Activated T-helper 17 cell treated with anti-CD3 and anti-CD28 coated beads, Interleukin-2, amount 50 U/mL, for 72 hours (primary cell): ENCODE data around the gene LARGE1. TPM values are rescaled to one million over a fixed set of nuclear protein-coding genes. Genes with fewer than 3 reads are reported as not detected.

Experiments used
- ATAC-seq: fragments of 150-1000 bp; cut with Tn5 transposase; replicated peaks from 2 replicates; pipeline ENCODE4 v1.10.0; 2021; ENCODE audit warnings: mild to moderate bottlenecking, moderate library complexity
- H3K27ac Mint-ChIP-seq: one replicate; pipeline ENCODE4 v1.8.0; 2022; ENCODE audit warnings: mixed read lengths
- H3K27me3 Mint-ChIP-seq: one replicate; pipeline ENCODE4 v1.8.0; 2022; ENCODE audit warnings: mixed read lengths
- H3K36me3 Mint-ChIP-seq: one replicate; pipeline ENCODE4 v1.8.0; 2022; ENCODE audit warnings: low read depth, mild to moderate bottlenecking, mixed read lengths
- H3K4me1 Mint-ChIP-seq: one replicate; pipeline ENCODE4 v1.8.0; 2022; ENCODE audit warnings: mixed read lengths
- H3K4me3 Mint-ChIP-seq: one replicate; pipeline ENCODE4 v1.8.0; 2022; ENCODE audit warnings: mild to moderate bottlenecking, mixed read lengths
- H3K9me3 Mint-ChIP-seq: one replicate; pipeline ENCODE4 v1.8.0; 2022; ENCODE audit warnings: mixed read lengths
- total RNA-seq, 2 donors: library from RNA; stranded (reverse); gene quantifications; one replicate each; pipeline ENCODE4 v1.2.3, GENCODE V29; 2022

LARGE1 gene
- total RNA-seq, 2 donors from 2014 or later: 0.45 to 0.73 TPM

- Mint-ChIP-seq H3K27ac (no peak overlapping the region), H3K4me1 (no peaks in the 10 kb centered on the region)
- no peak for ATAC-seq
Measured at GRCh38 chr22:33315954-33316353, 604.3 kb downstream of the LARGE1 start.

DNA sequence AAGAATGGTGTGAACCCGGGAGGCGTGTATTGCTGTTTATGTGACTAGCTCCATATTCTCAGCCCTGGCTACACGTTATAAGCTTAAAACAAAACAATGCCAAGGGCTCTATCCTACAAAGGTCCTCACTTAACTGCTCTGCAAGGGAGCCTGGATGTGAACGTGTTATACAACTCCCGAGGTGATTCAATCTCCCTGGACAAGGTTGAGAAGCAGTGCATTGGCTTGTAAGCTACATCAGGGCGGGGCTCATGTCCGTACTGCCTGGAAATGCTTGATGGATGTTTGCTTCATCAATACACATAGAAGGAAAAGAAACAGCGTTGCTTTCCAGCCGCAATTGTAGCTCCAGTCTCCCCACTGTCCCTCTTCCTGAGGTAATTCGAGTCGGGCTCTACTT, 605.2 kb downstream of the LARGE1 start:
- H3K27ac Mint-ChIP-seq: no peak overlapping the region
- no peaks in the 10 kb centered on the region for H3K27me3 Mint-ChIP-seq
- no peak overlapping the region for H3K4me3 Mint-ChIP-seq
- H3K4me1 Mint-ChIP-seq: no peaks in the 10 kb centered on the region
- no peaks in the 10 kb centered on the region for H3K9me3 Mint-ChIP-seq
- ATAC-seq: no peak
- no peaks in the 10 kb centered on the region for H3K36me3 Mint-ChIP-seq

More at GRCh38 chr22:33315954-33316353, 604.3 kb downstream of the LARGE1 start:
- no peak overlapping the region for H3K4me3 Mint-ChIP-seq
- H3K27me3 Mint-ChIP-seq: no peaks in the 10 kb centered on the region
- no peaks in the 10 kb centered on the region for H3K36me3 Mint-ChIP-seq
- H3K9me3 Mint-ChIP-seq: no peaks in the 10 kb centered on the region

- no peaks in the 10 kb centered on the region for H3K27me3 Mint-ChIP-seq
- no peak for ATAC-seq
- no peaks in the 10 kb centered on the region for H3K9me3 Mint-ChIP-seq
- no peak overlapping the region for H3K4me3 Mint-ChIP-seq
- H3K36me3 Mint-ChIP-seq: no peaks in the 10 kb centered on the region
- H3K4me1 Mint-ChIP-seq: no peaks in the 10 kb centered on the region
- H3K27ac Mint-ChIP-seq: no peak overlapping the region
Measured at GRCh38 chr22:33314316-33314715, 606.0 kb downstream of the LARGE1 start.

GRCh38 chr22:33303099-33303498, 617.2 kb downstream of the LARGE1 start:
- H3K4me3 Mint-ChIP-seq: no peak overlapping the region
- ATAC-seq: no peak

GRCh38 chr22:33302549-33302948, 617.7 kb downstream of the LARGE1 start:
- H3K27me3 Mint-ChIP-seq: no peaks in the 10 kb centered on the region
- H3K9me3 Mint-ChIP-seq: no peaks in the 10 kb centered on the region
- H3K27ac Mint-ChIP-seq: no peak overlapping the region
- H3K4me3 Mint-ChIP-seq: no peak overlapping the region
- H3K4me1 Mint-ChIP-seq: no peaks in the 10 kb centered on the region
- no peak for ATAC-seq
- H3K36me3 Mint-ChIP-seq: no peaks in the 10 kb centered on the region

More at GRCh38 chr22:33303099-33303498, 617.2 kb downstream of the LARGE1 start:
- Mint-ChIP-seq H3K36me3 (no peaks in the 10 kb centered on the region), H3K4me1 (no peaks in the 10 kb centered on the region), H3K9me3 (no peaks in the 10 kb centered on the region), H3K27me3 (no peaks in the 10 kb centered on the region), H3K27ac (no peak overlapping the region)

- Mint-ChIP-seq H3K4me3 (no peak overlapping the region), H3K27ac (no peak overlapping the region), H3K27me3 (no peaks in the 10 kb centered on the region), H3K9me3 (no peaks in the 10 kb centered on the region), H3K36me3 (no peaks in the 10 kb centered on the region), H3K4me1 (no peaks in the 10 kb centered on the region)
- peak; percentile 52 for ATAC-seq
Measured at GRCh38 chr22:33302049-33302545, 618.2 kb downstream of the LARGE1 start.

DNA sequence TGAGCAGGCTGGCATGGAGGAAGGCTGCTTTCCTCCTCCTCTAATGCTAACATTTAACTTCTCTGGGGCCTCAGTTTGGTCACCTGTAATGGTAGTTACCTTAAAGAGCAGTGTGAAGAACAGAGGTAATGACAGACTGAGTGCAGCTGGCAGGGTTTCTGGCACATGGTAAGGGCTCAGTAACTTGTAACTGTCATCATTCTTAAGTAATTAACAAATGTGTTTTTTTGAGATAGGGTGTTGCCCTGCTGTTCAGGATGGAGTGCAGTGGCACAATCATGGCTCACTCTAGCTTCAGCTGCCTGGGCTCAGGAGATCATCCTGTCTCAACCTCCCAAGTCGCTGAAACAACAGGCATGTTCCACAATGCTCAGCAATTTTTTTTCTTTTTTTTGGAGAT, 620.1 kb downstream of the LARGE1 start:
- H3K36me3 Mint-ChIP-seq: no peaks in the 10 kb centered on the region
- no peak for ATAC-seq
- no peak overlapping the region for H3K27ac Mint-ChIP-seq
- H3K27me3 Mint-ChIP-seq: no peaks in the 10 kb centered on the region
- no peaks in the 10 kb centered on the region for H3K4me1 Mint-ChIP-seq
- no peaks in the 10 kb centered on the region for H3K9me3 Mint-ChIP-seq
- H3K4me3 Mint-ChIP-seq: no peak overlapping the region

- Mint-ChIP-seq H3K27ac (no peak overlapping the region), H3K4me3 (no peak overlapping the region), H3K9me3 (no peaks in the 10 kb centered on the region), H3K27me3 (no peaks in the 10 kb centered on the region), H3K36me3 (no peaks in the 10 kb centered on the region), H3K4me1 (no peaks in the 10 kb centered on the region)
- no peak for ATAC-seq
Measured at GRCh38 chr22:33299245-33299956, 620.9 kb downstream of the LARGE1 start.

DNA sequence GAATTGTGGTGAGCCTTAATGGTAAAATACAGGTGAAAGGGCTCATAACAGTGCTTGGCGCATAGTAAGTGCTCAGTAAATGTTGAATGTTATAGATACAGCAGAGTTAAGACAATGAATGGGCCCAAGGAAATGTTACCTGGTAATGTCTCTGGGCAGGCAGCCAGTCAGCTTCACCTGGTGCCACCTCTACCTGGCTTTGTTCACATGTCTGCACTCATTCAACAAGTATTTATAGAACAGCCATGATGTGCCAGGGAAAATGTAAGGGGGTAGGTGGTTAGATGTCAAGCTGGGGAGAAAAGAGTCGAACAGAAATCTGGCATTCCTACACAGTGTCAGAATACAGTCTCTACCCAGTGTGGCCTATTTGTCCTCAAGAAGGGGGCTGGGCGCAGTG, 623.3 kb downstream of the LARGE1 start:
- H3K9me3 Mint-ChIP-seq: no peaks in the 10 kb centered on the region
- no peak for ATAC-seq

DNA sequence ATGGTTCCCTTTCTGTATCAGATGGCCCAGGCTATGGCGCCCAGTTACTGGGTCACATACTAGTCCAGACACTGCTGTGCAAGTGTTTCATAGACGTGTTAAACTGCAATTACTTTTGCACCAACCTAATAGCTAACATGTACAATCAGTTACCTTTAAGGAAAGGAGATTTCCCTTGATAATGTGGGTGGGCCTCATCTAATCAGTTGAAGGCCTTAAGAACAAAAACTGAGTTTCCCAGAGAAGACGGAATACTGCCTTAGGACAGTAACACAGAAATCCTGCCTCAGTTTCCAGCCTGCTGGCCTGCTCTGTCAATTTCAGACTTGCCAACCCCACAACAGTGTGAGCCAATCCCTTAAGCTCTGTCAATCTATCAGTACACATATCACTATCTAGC, 632.2 kb downstream of the LARGE1 start:
- Mint-ChIP-seq H3K4me1 (no peaks in the 10 kb centered on the region), H3K27me3 (peaks cover 3% of the 10 kb centered on the region), H3K9me3 (no peaks in the 10 kb centered on the region), H3K27ac (no peak overlapping the region), H3K4me3 (no peak overlapping the region), H3K36me3 (no peaks in the 10 kb centered on the region)
- ATAC-seq: no peak

More for the DNA sequence above, 623.3 kb downstream of the LARGE1 start:
- H3K4me1 Mint-ChIP-seq: no peaks in the 10 kb centered on the region
- no peaks in the 10 kb centered on the region for H3K27me3 Mint-ChIP-seq
- no peak overlapping the region for H3K4me3 Mint-ChIP-seq
- no peaks in the 10 kb centered on the region for H3K36me3 Mint-ChIP-seq
- no peak overlapping the region for H3K27ac Mint-ChIP-seq

- no peaks in the 10 kb centered on the region for H3K4me1 Mint-ChIP-seq
- ATAC-seq: no peak
- no peaks in the 10 kb centered on the region for H3K9me3 Mint-ChIP-seq
- no peaks in the 10 kb centered on the region for H3K27me3 Mint-ChIP-seq
- no peak overlapping the region for H3K27ac Mint-ChIP-seq
- H3K36me3 Mint-ChIP-seq: no peaks in the 10 kb centered on the region
- no peak overlapping the region for H3K4me3 Mint-ChIP-seq
Measured at GRCh38 chr22:33275073-33275443, 645.2 kb downstream of the LARGE1 start.

- no peak overlapping the region for H3K4me3 Mint-ChIP-seq
- no peak overlapping the region for H3K27ac Mint-ChIP-seq
- no peaks in the 10 kb centered on the region for H3K27me3 Mint-ChIP-seq
- no peaks in the 10 kb centered on the region for H3K9me3 Mint-ChIP-seq
- no peaks in the 10 kb centered on the region for H3K36me3 Mint-ChIP-seq
- no peaks in the 10 kb centered on the region for H3K4me1 Mint-ChIP-seq
- no peak for ATAC-seq
Measured at GRCh38 chr22:33274214-33275072, 645.8 kb downstream of the LARGE1 start.

DNA sequence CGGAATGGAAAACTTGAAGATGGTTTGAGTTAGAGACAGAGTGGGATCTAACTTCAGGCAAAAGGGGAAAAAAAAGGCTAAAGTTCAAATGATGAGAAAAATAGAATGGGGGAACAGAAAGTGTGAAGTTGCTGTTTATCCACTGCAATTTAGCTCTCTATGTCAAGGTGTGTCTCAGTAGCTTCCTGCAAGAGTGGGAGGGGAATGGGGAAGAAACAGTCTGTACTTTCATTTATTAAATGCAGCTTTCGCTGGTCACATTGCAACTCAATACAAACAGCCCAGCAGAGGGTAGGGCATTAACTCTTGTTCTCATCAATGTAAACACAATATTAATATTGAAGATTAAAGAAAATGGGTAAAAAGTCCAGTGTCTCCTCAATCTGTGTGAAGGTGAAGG, 647.4 kb downstream of the LARGE1 start:
- no peaks in the 10 kb centered on the region for H3K27me3 Mint-ChIP-seq
- no peak for ATAC-seq
- no peak overlapping the region for H3K27ac Mint-ChIP-seq
- no peaks in the 10 kb centered on the region for H3K4me1 Mint-ChIP-seq
- no peak overlapping the region for H3K4me3 Mint-ChIP-seq
- H3K9me3 Mint-ChIP-seq: no peaks in the 10 kb centered on the region
- no peaks in the 10 kb centered on the region for H3K36me3 Mint-ChIP-seq

GRCh38 chr22:33272180-33272579, 648.1 kb downstream of the LARGE1 start:
- H3K27me3 Mint-ChIP-seq: no peaks in the 10 kb centered on the region
- no peaks in the 10 kb centered on the region for H3K9me3 Mint-ChIP-seq
- ATAC-seq: no peak
- no peak overlapping the region for H3K27ac Mint-ChIP-seq
- no peaks in the 10 kb centered on the region for H3K36me3 Mint-ChIP-seq
- no peak overlapping the region for H3K4me3 Mint-ChIP-seq
- H3K4me1 Mint-ChIP-seq: no peaks in the 10 kb centered on the region
